ENCODE results near the gene MOGAT1.
"Not testable (repeated sequence)": the region's sequence is repeated elsewhere in the genome, so short reads cannot be mapped to it uniquely, and the experiment has no call there.

MOGAT1 gene

DNA sequence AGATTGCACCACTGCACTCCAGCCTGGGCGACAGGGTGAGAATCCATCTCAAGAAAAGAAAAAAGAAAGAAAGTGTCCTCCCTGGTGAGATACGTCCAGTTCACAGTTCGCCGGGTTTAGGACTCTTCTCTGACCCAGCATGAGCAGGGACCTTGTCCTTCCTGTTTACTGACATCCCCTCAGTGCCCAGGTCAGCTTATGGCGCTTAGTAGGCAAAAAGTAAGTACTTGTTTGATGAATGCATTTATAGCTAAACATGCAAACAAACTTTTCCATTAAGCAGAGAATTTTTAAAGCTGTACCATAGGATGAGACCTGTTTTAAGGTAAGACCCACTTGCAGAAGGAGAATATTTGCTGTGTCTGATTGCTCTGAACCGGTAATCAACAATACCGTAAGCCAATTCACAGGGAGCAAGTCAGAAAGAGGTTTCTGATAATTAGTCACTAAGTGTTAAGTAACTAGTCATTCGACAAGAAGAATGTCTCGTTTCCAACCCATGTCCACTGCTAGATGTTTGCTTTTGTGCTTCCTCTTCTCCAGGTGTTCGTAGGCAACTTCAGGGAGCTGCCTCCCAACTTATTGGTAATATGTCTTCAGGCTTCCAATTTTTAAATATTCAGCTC, 40.0 kb downstream of the MOGAT1 start:
- ChIA-PET POLR2A (no interaction called here), CTCF (interaction anchor here (0.6 to 13.8 kb wide), 6 partner anchors 14 to 393 kb away, joined by 3 to 165 read pairs (median 3); no protein-coding TSS in a partner anchor)
- DNase-seq (ENCODE audit: extremely low spot score) = no peak
- no peak for TF ChIP-seq CTCF (IDR thresholded peaks at IDR 0.05; ENCODE audit: control extremely low read depth, extremely low read depth, low read depth, missing control alignments)

DNA sequence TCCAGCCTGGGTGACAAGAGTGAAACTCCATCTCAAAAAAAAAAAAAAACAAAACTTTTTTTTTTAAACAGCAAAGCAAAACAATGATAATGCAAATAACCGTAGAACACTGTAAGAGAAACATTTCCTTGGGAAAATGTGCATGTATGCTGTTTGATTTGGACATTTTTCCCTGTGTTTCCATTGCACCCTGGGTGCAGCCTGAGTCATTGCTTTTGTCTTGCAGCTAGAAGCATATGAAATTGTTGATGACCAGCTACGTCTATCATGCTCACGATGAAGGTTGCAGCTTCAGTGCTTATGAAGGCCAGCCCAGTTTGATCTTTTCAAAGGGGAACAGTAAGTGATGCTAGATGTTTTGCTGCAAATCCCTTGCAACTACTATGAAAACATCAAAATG, 41.5 kb downstream of the MOGAT1 start:
- DNase-seq (ENCODE audit: extremely low spot score) = no peak
- CTCF ChIA-PET = interaction anchor here (0.9 to 1.4 kb wide), 3 partner anchors 11 to 190 kb away, joined by 3 to 4 read pairs (median 3); no protein-coding TSS in a partner anchor
- POLR2A ChIA-PET = no interaction called here
- TF ChIP-seq CTCF (IDR thresholded peaks at IDR 0.05; ENCODE audit: control extremely low read depth, extremely low read depth, low read depth, missing control alignments) = no peak

DNA sequence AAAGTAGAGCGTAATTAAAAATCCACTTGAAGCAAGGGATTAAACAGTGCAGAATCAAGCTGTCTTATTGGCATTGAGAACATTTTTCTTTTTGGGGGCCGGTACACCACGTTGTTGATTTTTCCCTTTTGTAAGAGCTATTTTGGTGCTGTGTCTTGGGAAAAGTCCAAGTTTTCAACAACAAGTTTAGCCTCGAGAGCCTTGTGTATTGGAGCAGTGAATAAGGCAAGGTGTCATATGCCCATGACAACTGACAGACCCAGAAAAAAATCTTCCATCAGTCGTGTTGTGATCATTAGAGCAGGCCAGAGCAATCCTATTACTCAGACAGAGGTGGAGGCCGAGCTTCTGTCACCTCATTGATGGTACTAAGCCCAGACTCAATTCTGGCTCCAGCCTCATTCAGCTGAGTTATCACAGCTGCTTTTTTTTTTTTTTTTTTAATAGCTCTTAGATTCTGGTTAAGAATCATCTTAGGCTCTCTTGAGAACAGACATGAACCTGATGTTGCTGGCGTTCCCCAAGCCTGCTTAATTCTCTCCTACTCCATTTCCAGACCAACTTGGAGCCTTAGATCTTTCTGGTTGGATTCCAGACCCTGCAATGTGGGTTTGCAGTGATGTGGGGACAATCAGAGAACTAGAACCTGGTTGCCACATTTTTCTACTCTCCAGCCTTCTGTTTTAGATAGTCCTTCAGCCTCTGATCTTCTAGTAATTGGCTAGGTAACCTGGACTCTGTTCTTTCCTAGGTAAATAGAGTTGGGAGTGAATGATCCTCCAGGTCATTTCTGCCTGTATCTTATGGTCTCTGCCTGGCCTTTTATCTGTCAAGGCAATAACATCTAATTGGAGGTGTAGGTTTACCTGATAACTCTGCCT, 43.1 kb downstream of the MOGAT1 start:
- TF ChIP-seq CTCF (IDR thresholded peaks at IDR 0.05; ENCODE audit: control extremely low read depth, extremely low read depth, low read depth, missing control alignments) = no peak
- no peak for DNase-seq (ENCODE audit: extremely low spot score)
- ChIA-PET CTCF (interaction anchor here (0.8 to 2.1 kb wide), 5 partner anchors 21 to 191 kb away, joined by 3 to 4 read pairs (median 3); no protein-coding TSS in a partner anchor), POLR2A (interaction anchor here (0.6 kb wide), 1 partner anchor 47 kb away, joined by 4 read pairs; no protein-coding TSS in a partner anchor)

GRCh38 chr2:222715742-222716141, 44.3 kb downstream of the MOGAT1 start:
- peak; percentile 49 for DNase-seq (ENCODE audit: extremely low spot score)
- TF ChIP-seq CTCF (IDR thresholded peaks at IDR 0.05; ENCODE audit: control extremely low read depth, extremely low read depth, low read depth, missing control alignments) = no peak
- POLR2A ChIA-PET = no interaction called here
- CTCF ChIA-PET = interaction anchor here (0.9 to 2.1 kb wide), 3 partner anchors 22 to 207 kb away, joined by 3 to 4 read pairs (median 3); no protein-coding TSS in a partner anchor

- DNase-seq (ENCODE audit: extremely low spot score); POLR2A ChIA-PET: not testable (repeated sequence)
- CTCF ChIA-PET = interaction anchor here (1.1 to 1.6 kb wide), 3 partner anchors 12 to 29 kb away, joined by 3 to 5 read pairs (median 3); no protein-coding TSS in a partner anchor
Measured at GRCh38 chr2:222719787-222720186, 48.3 kb downstream of the MOGAT1 start.

- POLR2A ChIA-PET; DNase-seq (ENCODE audit: extremely low spot score): not testable (repeated sequence)
- CTCF ChIA-PET = interaction anchor here (1.4 to 2.1 kb wide), 2 partner anchors 13 kb away, joined by 5 to 18 read pairs; no protein-coding TSS in a partner anchor
Measured at GRCh38 chr2:222721597-222721996, 50.1 kb downstream of the MOGAT1 start.

- no peak for TF ChIP-seq CTCF (IDR thresholded peaks at IDR 0.05; ENCODE audit: control extremely low read depth, extremely low read depth, low read depth, missing control alignments)
- peak; percentile 65 for DNase-seq (ENCODE audit: extremely low spot score)
- ChIA-PET POLR2A (no interaction called here), CTCF (interaction anchor here (1.4 to 2.1 kb wide), 2 partner anchors 13 to 14 kb away, joined by 5 to 18 read pairs; no protein-coding TSS in a partner anchor)
Measured at GRCh38 chr2:222722327-222722946, 51.0 kb downstream of the MOGAT1 start.
